Measurements from ENCODE around the gene RMND1. TPM values are rescaled to one million over a fixed set of nuclear protein-coding genes. Genes with fewer than 3 reads are reported as not detected.

The RMND1 gene
- total RNA-seq, 1 experiment from 2014 or later: 39.1 TPM

DNA sequence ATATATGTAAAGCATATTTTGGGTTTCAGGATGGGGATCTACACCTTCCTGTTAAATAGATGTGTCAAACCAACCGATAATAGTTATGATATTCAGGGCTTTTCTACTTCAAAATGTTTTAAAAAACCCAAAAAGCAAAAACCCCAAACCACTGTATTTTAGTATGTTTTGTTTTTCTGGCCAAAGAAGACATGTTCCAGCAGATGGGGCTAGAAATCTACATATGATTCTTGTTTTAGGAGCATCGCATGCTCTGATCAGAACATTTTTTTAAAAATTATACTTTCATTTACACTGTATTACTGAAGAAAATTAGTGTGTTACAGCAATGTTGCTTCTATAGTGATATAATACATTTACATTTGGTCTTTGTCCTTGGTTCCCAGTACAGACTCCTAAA is 11.0 kb downstream of the RMND1 start:
- H3K27ac Mint-ChIP-seq (ENCODE audit: unreplicated experiment): peak overlapping the region; percentile 16
- no peaks in the 10 kb centered on the region for H3K27me3 Mint-ChIP-seq (ENCODE audit: insufficient read depth, unreplicated experiment)
- intact Hi-C loops (cut with micrococcal nuclease; ENCODE audit: unreplicated experiment): loop anchor here (1.0 kb wide), 2 partner anchors 11 to 35 kb away; partner anchors contain the start of gene RMND1
- peaks cover 12% of the 10 kb centered on the region for H3K4me1 Mint-ChIP-seq (ENCODE audit: low read depth, unreplicated experiment)
- POLR2A ChIA-PET: no interaction called here
- Histone ChIP-seq H3K4me3 (ENCODE audit: low read depth, low read length) (no peak overlapping the region), H3K27me3 (replicated peaks; ENCODE audit: control insufficient read depth, insufficient read depth, low read length) (no peaks in the 10 kb centered on the region), H3K4me1 (peaks cover 45% of the 10 kb centered on the region), H3K36me3 (ENCODE audit: control insufficient read depth, insufficient read depth, low read length) (no peaks in the 10 kb centered on the region; the same call in 1 of the 2 replicates), H3K9me3 (no peaks in the 10 kb centered on the region)
- TF ChIP-seq, protein P1, sequence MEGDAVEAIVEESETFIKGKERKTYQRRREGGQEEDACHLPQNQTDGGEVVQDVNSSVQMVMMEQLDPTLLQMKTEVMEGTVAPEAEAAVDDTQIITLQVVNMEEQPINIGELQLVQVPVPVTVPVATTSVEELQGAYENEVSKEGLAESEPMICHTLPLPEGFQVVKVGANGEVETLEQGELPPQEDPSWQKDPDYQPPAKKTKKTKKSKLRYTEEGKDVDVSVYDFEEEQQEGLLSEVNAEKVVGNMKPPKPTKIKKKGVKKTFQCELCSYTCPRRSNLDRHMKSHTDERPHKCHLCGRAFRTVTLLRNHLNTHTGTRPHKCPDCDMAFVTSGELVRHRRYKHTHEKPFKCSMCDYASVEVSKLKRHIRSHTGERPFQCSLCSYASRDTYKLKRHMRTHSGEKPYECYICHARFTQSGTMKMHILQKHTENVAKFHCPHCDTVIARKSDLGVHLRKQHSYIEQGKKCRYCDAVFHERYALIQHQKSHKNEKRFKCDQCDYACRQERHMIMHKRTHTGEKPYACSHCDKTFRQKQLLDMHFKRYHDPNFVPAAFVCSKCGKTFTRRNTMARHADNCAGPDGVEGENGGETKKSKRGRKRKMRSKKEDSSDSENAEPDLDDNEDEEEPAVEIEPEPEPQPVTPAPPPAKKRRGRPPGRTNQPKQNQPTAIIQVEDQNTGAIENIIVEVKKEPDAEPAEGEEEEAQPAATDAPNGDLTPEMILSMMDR (IDR thresholded peaks at IDR 0.05; ENCODE audit: insufficient read depth in 1 of 2, low read depth in 1 of 2, low read length in 1 of 2, severe bottlenecking in 1 of 2, unreplicated experiment in 1 of 2): peak; percentile 32 to 37
- H3K36me3 Mint-ChIP-seq (ENCODE audit: insufficient read depth, unreplicated experiment): peaks cover 11% of the 10 kb centered on the region
- H3K4me3 Mint-ChIP-seq (ENCODE audit: unreplicated experiment): no peak overlapping the region
- CTCF ChIA-PET: no interaction called here
- H3K9me3 Mint-ChIP-seq (ENCODE audit: unreplicated experiment): no peaks in the 10 kb centered on the region
- BruUV-seq (replicated peaks): no TSS peak
- no peak for DNase-seq

DNA sequence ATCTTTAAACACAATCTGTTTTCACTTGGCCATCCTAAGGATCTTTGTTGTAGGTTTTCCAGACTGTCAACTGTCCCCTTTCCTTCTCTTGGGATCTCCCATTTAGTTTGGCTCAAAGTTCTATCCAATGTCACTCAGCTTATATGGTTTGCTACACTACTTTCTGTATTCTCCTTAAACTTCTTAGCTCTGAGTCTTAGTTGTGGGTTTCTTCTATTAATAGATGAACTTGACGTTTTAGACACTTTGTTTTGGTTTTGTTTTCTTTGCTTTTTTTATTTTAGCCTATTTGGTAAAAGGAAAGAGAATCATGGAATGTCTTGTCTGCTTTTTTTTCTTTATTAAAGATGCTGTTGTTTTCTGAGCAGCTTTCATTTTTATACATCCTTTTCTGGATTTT is 11.4 kb downstream of the RMND1 start:
- Histone ChIP-seq H3K27me3 (replicated peaks; ENCODE audit: control insufficient read depth, insufficient read depth, low read length) (no peaks in the 10 kb centered on the region), H3K4me3 (ENCODE audit: low read depth, low read length) (no peak overlapping the region), H3K9me3 (no peaks in the 10 kb centered on the region), H3K36me3 (ENCODE audit: control insufficient read depth, insufficient read depth, low read length) (no peaks in the 10 kb centered on the region; the same call in 1 of the 2 replicates), H3K4me1 (peaks cover 41% of the 10 kb centered on the region)
- H3K36me3 Mint-ChIP-seq (ENCODE audit: insufficient read depth, unreplicated experiment): peaks cover 15% of the 10 kb centered on the region
- intact Hi-C loops (cut with micrococcal nuclease; ENCODE audit: unreplicated experiment): no loop called here
- DNase-seq: no peak
- BruUV-seq (replicated peaks): no TSS peak
- ChIA-PET CTCF (no interaction called here), POLR2A (no interaction called here)
- no peaks in the 10 kb centered on the region for H3K9me3 Mint-ChIP-seq (ENCODE audit: unreplicated experiment)
- no peak overlapping the region for H3K4me3 Mint-ChIP-seq (ENCODE audit: unreplicated experiment)
- TF ChIP-seq, protein P1 (IDR thresholded peaks at IDR 0.05; ENCODE audit: insufficient read depth in 1 of 2, low read depth in 1 of 2, low read length in 1 of 2, severe bottlenecking in 1 of 2, unreplicated experiment in 1 of 2): no peak
- H3K4me1 Mint-ChIP-seq (ENCODE audit: low read depth, unreplicated experiment): peaks cover 12% of the 10 kb centered on the region
- no peaks in the 10 kb centered on the region for H3K27me3 Mint-ChIP-seq (ENCODE audit: insufficient read depth, unreplicated experiment)
- H3K27ac Mint-ChIP-seq (ENCODE audit: unreplicated experiment): no peak overlapping the region

DNA sequence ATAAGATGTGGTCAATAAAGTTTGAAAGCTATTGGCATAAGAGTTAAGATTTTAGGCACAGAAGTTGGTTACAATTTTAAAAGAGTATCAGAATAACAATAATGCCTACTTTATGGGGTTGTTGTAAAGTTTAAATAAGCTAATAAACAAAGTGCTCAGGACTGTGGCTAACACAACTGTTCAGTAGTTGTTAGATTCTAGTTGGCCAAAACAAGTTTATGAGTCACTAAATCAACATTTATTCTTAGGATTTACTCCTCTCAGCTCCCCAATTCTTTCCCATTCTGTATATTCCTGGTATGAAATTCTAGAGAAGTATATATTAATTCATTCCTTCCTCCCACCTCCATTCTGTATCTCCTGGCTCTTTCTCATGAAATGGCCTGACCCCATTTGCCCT is 14.5 kb downstream of the RMND1 start:
- H3K36me3 ChIP-seq (ENCODE audit: control insufficient read depth, insufficient read depth, low read length): no peaks in the 10 kb centered on the region
- H3K4me3 ChIP-seq (ENCODE audit: low read depth, low read length): no peak overlapping the region
- Mint-ChIP-seq H3K4me1 (ENCODE audit: low read depth, unreplicated experiment) (peaks cover 12% of the 10 kb centered on the region), H3K27ac (ENCODE audit: unreplicated experiment) (peak overlapping the region; percentile 57), H3K27me3 (ENCODE audit: insufficient read depth, unreplicated experiment) (no peaks in the 10 kb centered on the region), H3K9me3 (ENCODE audit: unreplicated experiment) (no peaks in the 10 kb centered on the region), H3K36me3 (ENCODE audit: insufficient read depth, unreplicated experiment) (peaks cover 21% of the 10 kb centered on the region), H3K4me3 (ENCODE audit: unreplicated experiment) (no peak overlapping the region)
- H3K9me3 ChIP-seq: no peaks in the 10 kb centered on the region
- peaks cover 33% of the 10 kb centered on the region for H3K4me1 ChIP-seq
- CTCF ChIA-PET: interaction anchor here (0.7 kb wide), 1 partner anchor 9 kb away, joined by 5 read pairs; no protein-coding TSS in a partner anchor
- no TSS peak for BruUV-seq (replicated peaks)
- intact Hi-C loops (cut with micrococcal nuclease; ENCODE audit: unreplicated experiment): loop anchor here (1.0 to 10.0 kb wide), 3 partner anchors 15 to 687 kb away; partner anchors contain the start of gene RMND1
- DNase-seq: no peak
- POLR2A ChIA-PET: no interaction called here
- H3K27me3 ChIP-seq (replicated peaks; ENCODE audit: control insufficient read depth, insufficient read depth, low read length): no peaks in the 10 kb centered on the region
- TF ChIP-seq, protein P1 (IDR thresholded peaks at IDR 0.05; ENCODE audit: insufficient read depth in 1 of 2, low read depth in 1 of 2, low read length in 1 of 2, severe bottlenecking in 1 of 2, unreplicated experiment in 1 of 2): no peak

Data from Caco-2 (cell line).